WTC11 (cell line): ENCODE data around the gene ORAI1.

Source experiments
- ATF3 ChIP-seq: sonication (generic); formaldehyde crosslinking; conservative IDR thresholded peaks from 2 replicates; pipeline ENCODE4 v1.8.1; 2022; ENCODE audit warnings: mild to moderate bottlenecking, missing genetic modification reagents
- CREM ChIP-seq: sonication (generic); formaldehyde crosslinking; IDR thresholded peaks from 2 replicates; pipeline ENCODE4 v1.8.1; 2022; ENCODE audit warnings: mild to moderate bottlenecking, missing genetic modification reagents, moderate library complexity
- CTCF ChIP-seq: fragments of 200-600 bp; IDR thresholded peaks from 2 replicates; pipeline ENCODE4 v1.8.0; 2022; ENCODE audit warnings: antibody characterized with exemption
- PREB ChIP-seq: sonication (generic); formaldehyde crosslinking; IDR thresholded peaks from 2 replicates; pipeline ENCODE4 v1.8.1; 2022; ENCODE audit warnings: mild to moderate bottlenecking, missing genetic modification reagents, moderate library complexity, borderline replicate concordance
- RORB ChIP-seq: fragments of 250-450 bp; sonication (Bioruptor Pico); IDR thresholded peaks from 2 replicates; pipeline ENCODE4 v1.9.0; 2021; ENCODE audit warnings: mild to moderate bottlenecking
- SOX15 ChIP-seq: fragments of 250-450 bp; sonication (Bioruptor Pico); IDR thresholded peaks from 2 replicates; pipeline ENCODE4 v1.9.0; 2021; ENCODE audit warnings: mild to moderate bottlenecking
- TEAD4 ChIP-seq: sonication (generic); formaldehyde crosslinking; IDR thresholded peaks from 2 replicates; pipeline ENCODE4 v1.8.0; 2022; ENCODE audit warnings: mild to moderate bottlenecking, missing genetic modification reagents
- ZNF232 ChIP-seq: sonication (generic); formaldehyde crosslinking; IDR thresholded peaks from 2 replicates; pipeline ENCODE4 v1.8.0; 2022; ENCODE audit warnings: mild to moderate bottlenecking, missing genetic modification reagents
- ZSCAN18 ChIP-seq: fragments of 250-450 bp; sonication (Bioruptor Pico); IDR thresholded peaks from 2 replicates; pipeline ENCODE4 v2.1.2; 2022; ENCODE audit warnings: mild to moderate bottlenecking, moderate library complexity

GRCh38 chr12:121653999-121654398 lies 27.7 kb downstream of the ORAI1 start:
- no peak for TF ChIP-seq TEAD4 (CRISPR knock-in tag)
- TF ChIP-seq CTCF = no peak
- TF ChIP-seq RORB (CRISPR knock-in tag) = no peak
- no peak for TF ChIP-seq SOX15 (CRISPR knock-in tag)
- TF ChIP-seq CREM (CRISPR knock-in tag) = no peak
- no peak for TF ChIP-seq ATF3
- no peak for TF ChIP-seq ZNF232
- TF ChIP-seq PREB (CRISPR knock-in tag) = no peak
- no peak for TF ChIP-seq ZSCAN18 (CRISPR knock-in tag)
